ENCODE measurements around the gene EMID1. TPM values are rescaled to one million over a fixed set of nuclear protein-coding genes. Genes with fewer than 3 reads are reported as not detected.

Gene EMID1
- total and polyA plus RNA-seq, 8 donors = 10.5 to 110 (median 85.9) TPM

DNA sequence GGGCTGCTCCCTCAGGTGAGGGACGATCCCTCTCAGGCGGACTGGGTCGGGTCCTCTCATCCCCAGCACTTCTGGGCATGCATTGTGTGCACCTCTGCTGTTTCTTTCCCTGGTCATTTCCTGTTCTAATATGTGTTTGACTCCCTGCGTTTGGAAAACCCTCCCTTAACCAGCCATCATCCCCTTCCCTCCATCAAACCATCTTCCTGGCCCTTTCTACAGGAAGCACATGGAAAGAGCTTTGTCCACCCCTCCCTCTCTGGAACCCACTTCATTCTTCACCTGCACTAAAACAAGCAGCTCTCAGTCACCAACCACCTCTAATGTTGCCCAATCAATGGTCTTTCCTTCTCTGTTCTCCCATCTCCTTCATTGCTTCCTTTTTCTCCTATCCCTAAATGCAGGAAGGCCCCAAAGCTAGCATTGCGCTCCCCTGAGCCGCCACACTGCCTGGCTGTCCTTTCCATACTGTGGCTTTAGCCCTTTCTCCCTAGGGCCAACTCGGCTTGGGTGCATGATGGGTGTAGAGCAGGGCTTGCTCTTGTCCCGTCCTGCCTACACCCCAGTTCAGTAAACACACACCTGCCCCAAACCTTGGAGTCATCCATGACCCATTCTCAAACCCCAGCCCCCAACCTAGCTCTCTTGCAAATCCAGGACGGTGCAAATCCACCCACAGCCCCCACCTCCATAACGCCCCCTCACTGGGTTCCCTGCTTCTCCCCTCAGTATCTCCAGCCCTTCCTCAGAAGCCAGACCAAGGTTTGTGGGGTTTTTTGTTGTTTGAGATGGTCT is 95.3 kb downstream of the EMID1 start:
- Histone ChIP-seq H3K27me3 (peaks cover 0 to 12% of the 10 kb centered on the region in 2 donors), H3K4me1 (peaks cover 8 to 13% of the 10 kb centered on the region in 2 donors), H3K4me3 (no peak overlapping the region), H3K27ac (no peak overlapping the region), H3K36me3 (peaks cover 20 to 62% of the 10 kb centered on the region in 2 donors), H3K9me3 (no peaks in the 10 kb centered on the region)
- DNase-seq = no peak
- ATAC-seq = no peak
- TF ChIP-seq, protein P1, sequence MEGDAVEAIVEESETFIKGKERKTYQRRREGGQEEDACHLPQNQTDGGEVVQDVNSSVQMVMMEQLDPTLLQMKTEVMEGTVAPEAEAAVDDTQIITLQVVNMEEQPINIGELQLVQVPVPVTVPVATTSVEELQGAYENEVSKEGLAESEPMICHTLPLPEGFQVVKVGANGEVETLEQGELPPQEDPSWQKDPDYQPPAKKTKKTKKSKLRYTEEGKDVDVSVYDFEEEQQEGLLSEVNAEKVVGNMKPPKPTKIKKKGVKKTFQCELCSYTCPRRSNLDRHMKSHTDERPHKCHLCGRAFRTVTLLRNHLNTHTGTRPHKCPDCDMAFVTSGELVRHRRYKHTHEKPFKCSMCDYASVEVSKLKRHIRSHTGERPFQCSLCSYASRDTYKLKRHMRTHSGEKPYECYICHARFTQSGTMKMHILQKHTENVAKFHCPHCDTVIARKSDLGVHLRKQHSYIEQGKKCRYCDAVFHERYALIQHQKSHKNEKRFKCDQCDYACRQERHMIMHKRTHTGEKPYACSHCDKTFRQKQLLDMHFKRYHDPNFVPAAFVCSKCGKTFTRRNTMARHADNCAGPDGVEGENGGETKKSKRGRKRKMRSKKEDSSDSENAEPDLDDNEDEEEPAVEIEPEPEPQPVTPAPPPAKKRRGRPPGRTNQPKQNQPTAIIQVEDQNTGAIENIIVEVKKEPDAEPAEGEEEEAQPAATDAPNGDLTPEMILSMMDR (IDR thresholded peaks at IDR 0.05) = no peak
- intact Hi-C loops (cut with DNase I) = no loop called here

DNA sequence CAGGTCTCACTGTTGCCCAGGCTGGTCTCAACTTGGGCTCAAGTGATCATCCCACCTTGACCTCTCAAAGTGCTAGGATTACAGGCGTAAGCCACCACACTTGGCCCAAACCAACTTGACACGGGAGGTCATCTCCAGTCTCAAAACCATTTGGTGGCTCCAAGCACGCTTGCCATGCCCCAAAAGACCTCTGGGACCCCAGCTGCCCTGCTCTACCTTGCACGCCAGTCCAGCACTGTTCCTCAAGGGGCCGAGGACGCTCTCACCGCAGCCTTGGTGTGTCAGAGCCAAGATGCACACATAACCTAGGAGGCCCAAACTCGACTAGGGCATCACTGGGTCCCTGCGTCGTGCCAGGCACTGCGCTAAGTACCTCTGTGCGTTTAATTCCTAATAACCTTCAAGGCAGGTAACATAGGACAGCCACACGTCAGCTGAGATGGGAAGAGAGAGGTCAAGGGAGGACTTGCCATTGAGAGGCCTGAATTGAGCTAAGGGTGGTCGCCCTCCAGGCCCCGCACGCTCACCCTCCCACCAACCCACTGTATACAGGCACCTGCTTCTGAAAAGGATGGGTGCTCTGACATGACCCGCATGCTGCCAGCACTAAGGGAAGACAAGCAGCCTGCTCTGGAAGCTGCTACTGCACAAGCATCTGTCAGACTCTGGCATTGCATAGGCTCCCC is 96.2 kb downstream of the EMID1 start:
- intact Hi-C loops (cut with DNase I) = no loop called here
- Histone ChIP-seq H3K27me3 (peaks cover 0 to 21% of the 10 kb centered on the region in 2 donors), H3K4me1 (peaks cover 8 to 22% of the 10 kb centered on the region in 2 donors), H3K4me3 (no peak overlapping the region), H3K27ac (no peak overlapping the region), H3K36me3 (peaks cover 15 to 54% of the 10 kb centered on the region in 2 donors), H3K9me3 (no peaks in the 10 kb centered on the region)
- DNase-seq = no peak
- TF ChIP-seq, protein P1 (IDR thresholded peaks at IDR 0.05) = no peak
- ATAC-seq = no peak

DNA sequence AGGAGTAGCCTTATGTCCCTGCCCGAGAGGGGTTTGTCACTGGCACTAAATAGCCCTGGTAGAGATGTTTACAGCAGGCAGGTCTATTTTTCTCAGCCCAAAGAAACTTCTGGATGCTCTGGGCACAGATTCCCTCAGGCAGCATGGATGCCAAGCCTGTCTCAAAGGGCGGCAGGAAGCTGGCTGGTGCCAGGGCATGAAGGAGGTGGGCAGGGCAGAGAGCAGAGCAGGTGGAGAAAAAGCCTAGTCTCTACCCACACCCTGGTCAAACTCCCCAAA is 96.6 kb downstream of the EMID1 start:
- no peaks in the 10 kb centered on the region for H3K9me3 ChIP-seq
- H3K27me3 ChIP-seq = peaks cover 0 to 25% of the 10 kb centered on the region in 2 donors
- H3K4me1 ChIP-seq = peaks cover 8 to 26% of the 10 kb centered on the region in 2 donors
- TF ChIP-seq, protein P1 (IDR thresholded peaks at IDR 0.05) = no peak
- H3K4me3 ChIP-seq = no peak overlapping the region
- DNase-seq (no peak), ATAC-seq (no peak)
- intact Hi-C loops (cut with DNase I) = no loop called here
- no peak overlapping the region for H3K27ac ChIP-seq
- H3K36me3 ChIP-seq = peaks cover 13 to 49% of the 10 kb centered on the region in 2 donors

DNA sequence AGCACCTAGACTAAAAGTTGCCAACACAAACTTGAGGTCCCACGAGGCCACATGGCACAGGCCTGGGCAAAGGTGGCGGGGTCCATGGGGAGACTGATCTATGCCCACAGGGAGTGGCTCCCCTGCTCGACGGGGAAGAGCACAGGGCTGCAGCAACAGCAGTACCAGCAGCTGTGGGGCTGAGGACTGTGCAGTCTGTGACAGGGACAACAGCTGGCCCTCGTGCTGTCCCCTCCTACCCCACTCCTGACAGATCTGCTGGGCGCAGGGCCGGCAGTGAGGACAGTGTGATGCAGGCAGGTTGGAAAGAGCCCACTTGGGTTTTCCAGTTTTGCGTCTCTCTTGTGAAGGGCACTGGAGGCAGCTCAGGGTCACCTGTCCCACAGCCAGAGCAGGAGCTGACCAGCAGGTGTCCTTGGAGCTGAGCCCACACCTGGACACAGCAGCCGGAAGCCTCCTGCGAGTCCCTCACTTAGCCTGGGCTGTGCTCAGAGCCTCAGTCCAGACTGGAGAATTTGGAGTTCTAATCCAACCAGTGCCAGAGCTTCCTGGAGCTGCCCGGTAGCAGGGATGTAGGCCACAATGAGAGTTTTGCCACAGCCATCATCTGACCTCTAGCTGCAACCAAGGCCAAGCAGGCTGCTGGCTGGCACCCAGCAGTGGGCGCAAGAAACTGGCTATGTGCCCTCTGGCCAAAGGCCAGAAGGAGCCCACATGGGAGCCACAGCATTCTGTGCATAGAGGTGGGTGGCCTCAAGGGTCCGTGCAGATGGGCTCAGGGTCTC is 97.2 kb downstream of the EMID1 start:
- DNase-seq (no peak), ATAC-seq (no peak)
- intact Hi-C loops (cut with DNase I) = no loop called here
- peaks cover 0 to 29% of the 10 kb centered on the region in 2 donors for H3K27me3 ChIP-seq
- peaks cover 11 to 44% of the 10 kb centered on the region in 2 donors for H3K36me3 ChIP-seq
- TF ChIP-seq, protein P1 (IDR thresholded peaks at IDR 0.05) = no peak
- no peak overlapping the region for H3K4me3 ChIP-seq
- H3K9me3 ChIP-seq = no peaks in the 10 kb centered on the region
- peaks cover 10 to 32% of the 10 kb centered on the region in 2 donors for H3K4me1 ChIP-seq
- peak overlapping the region in 1 of 2 donors; percentile 25 for H3K27ac ChIP-seq

DNA sequence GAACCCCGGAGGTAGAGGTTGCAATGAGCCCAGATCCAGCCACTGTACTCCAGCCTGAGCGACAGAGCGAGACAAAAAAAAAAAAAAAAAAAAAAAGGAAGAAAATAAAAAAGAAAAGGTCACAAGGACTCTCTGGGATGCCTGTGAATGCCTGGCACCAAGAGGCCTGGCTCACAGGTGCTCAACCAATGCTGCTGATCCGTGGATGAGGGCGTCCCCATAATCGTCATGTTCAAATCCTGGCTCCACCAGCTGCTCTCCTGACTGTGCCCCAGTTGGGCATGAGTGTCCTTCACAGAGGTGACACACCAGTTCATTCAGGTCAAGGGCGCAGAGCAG is 100.1 kb downstream of the EMID1 start:
- peak overlapping the region; percentile 83 to 86 for H3K27ac ChIP-seq
- ATAC-seq = no peak

More for the DNA sequence above, 100.1 kb downstream of the EMID1 start:
- H3K4me3 ChIP-seq = peak overlapping the region in 1 of 2 donors; percentile 74
- no peaks in the 10 kb centered on the region for H3K9me3 ChIP-seq
- H3K27me3 ChIP-seq = peaks cover 0 to 29% of the 10 kb centered on the region in 2 donors
- DNase-seq = no peak
- intact Hi-C loops (cut with DNase I) = no loop called here
- peaks cover 0 to 14% of the 10 kb centered on the region in 2 donors for H3K36me3 ChIP-seq
- TF ChIP-seq, protein P1 (IDR thresholded peaks at IDR 0.05) = no peak
- peaks cover 37 to 61% of the 10 kb centered on the region in 2 donors for H3K4me1 ChIP-seq
